HUES64 (cell line): ENCODE measurements around the gene LRRC8D. TPM values are rescaled to one million over a fixed set of nuclear protein-coding genes. Genes with fewer than 3 reads are reported as not detected.
A peak's percentile ranks its signal among the peaks of the same experiment; 100 is the strongest.
"Not testable (repeated sequence)": the region's sequence is repeated elsewhere in the genome, so short reads cannot be mapped to it uniquely, and the experiment has no call there.

Experiments
- H3K27ac ChIP-seq: 2 replicates; pipeline ENCODE4 v1.7.0; 2013; ENCODE audit warnings: low read depth, low read length, inconsistent platforms
- H3K27me3 ChIP-seq: 2 replicates; pipeline ENCODE4 v1.6.1; 2013; ENCODE audit warnings: mild to moderate bottlenecking, low read length; ENCODE audit not compliant: insufficient read depth
- H3K36me3 ChIP-seq: 2 replicates; pipeline ENCODE4 v1.6.1; 2013; ENCODE audit warnings: mild to moderate bottlenecking, low read length; ENCODE audit not compliant: insufficient read depth
- H3K4me1 ChIP-seq: 2 replicates; pipeline ENCODE4 v1.6.1; 2013; ENCODE audit warnings: mild to moderate bottlenecking, low read length, moderate library complexity; ENCODE audit not compliant: insufficient read depth
- H3K4me3 ChIP-seq: 2 replicates; pipeline ENCODE4 v1.5.1; 2013; ENCODE audit warnings: mild to moderate bottlenecking, low read length, moderate library complexity
- H3K9ac ChIP-seq: 2 replicates; pipeline ENCODE4 v1.6.1; 2013; ENCODE audit warnings: mild to moderate bottlenecking, low read depth, low read length
- H3K9me3 ChIP-seq: 2 replicates; pipeline ENCODE4 v1.6.1; 2013; ENCODE audit warnings: low read depth, low read length; ENCODE audit not compliant: insufficient read depth
- WGBS: fragments of 150-250, 120-280 bp; methylation state at CpG from one replicate; pipeline ENCODE4 v1.1.7; 2013; ENCODE audit warnings: missing lambda C conversion rate; 5-methylcytosine and 5-hydroxymethylcytosine counted together
- polyA plus RNA-seq, 2 experiments: library from polyadenylated mRNA; stranded (reverse); fragments of 50-300 nt; gene quantifications; one replicate each; pipeline ENCODE4 v1.2.3, GENCODE V29; 2013

Gene LRRC8D
- 34.0 TPM for polyA plus RNA-seq (2013, experiment 1 of 2)
- polyA plus RNA-seq (2013, experiment 2 of 2): 34.5 TPM

DNA sequence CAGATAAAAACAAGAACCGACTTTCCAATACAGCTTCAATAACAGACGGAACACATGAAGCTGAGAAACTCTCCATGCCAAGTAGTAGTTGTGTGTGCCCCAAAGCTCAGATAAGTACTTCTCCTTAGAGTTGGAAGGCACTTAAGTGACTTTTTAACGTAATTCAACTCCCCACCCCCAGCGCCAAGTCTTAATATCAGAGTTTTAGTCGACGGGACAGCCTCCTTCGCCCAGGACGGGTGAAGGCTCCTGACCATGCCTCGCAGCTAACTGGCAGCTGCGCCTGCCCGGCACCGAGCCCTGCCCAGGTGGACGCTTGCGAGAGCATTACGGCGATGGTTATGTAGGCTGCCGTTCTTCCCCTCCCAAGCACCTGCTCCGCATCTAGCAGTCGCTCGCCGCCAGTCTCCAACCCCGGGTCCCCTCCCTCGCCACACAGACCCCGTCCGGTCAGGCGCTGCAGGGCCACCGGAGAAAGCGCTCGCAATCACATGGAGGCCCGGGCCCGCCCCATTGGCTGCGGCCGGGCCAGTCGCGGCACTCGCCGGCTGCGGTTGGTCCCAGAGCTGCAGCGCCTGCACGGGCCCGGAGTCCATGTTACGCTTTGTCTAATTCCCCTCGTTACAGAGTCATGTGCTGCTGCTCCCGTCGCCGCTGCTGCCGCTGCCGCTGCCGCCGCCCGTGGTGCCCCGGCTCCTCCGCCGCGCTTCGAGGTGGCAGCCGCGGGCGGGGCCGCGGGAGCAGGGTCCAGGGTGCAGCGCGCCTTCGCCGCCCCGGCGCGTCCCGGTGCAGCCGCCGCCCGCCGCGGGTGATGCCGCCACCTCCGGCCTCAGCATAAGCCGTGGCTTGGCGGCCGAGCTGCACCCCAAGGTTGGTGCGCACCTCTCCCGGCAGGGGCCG lies at the start of gene LRRC8D:
TSS of gene LRRC8D (plus strand) at position 611 of the 900 bp plus-strand sequence. CDS start 112,037 bp downstream, outside the sequence.
- Histone ChIP-seq H3K4me3 (peak within 1 kb of the TSS; percentile 82), H3K27ac (peak within 1 kb of the TSS; percentile 80), H3K9ac (peak within 1 kb of the TSS; percentile 95), H3K36me3 (peaks cover 5% of the 10 kb centered on the region), H3K9me3 (no peaks in the 10 kb centered on the region), H3K4me1 (peaks cover 13% of the 10 kb centered on the region), H3K27me3 (peaks cover 11% of the 10 kb centered on the region)
- WGBS: 1% methylated on average over 82 of the region's 82 CpGs

DNA sequence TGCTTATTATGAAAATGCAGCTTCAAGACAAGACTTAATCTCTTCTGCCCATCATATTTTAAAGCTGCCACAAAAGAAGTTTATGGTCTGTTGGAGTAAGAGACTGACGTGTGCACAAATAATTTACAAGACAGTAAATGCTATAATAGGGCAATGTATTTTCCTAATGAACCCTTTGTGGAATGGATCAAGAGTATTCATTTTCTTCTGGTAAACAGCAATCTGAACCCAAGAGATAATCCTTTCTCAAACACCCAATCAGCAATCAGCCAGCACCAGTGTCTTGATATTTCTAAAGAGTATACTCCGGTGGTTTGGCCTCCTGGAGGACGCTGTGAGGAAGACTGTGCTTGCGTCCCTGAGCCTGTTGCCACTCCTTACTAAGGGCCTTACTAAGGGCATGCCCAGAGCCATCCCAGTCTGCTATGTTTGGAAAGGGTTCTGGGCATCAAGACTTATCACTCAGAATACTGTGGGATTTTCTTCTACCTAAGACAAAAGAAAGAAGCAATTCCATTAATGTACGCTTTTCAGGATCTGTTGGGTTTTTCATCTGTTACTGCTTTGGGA lies 48.8 kb upstream of the LRRC8D start:
- H3K4me1 ChIP-seq: no peaks in the 10 kb centered on the region
- no peaks in the 10 kb centered on the region for H3K27me3 ChIP-seq
- H3K4me3 ChIP-seq: no peak overlapping the region
- no peak overlapping the region for H3K27ac ChIP-seq
- no peak overlapping the region for H3K9ac ChIP-seq
- no peaks in the 10 kb centered on the region for H3K9me3 ChIP-seq
- WGBS: 91% methylated on average over 4 of the region's 5 CpGs
- no peaks in the 10 kb centered on the region for H3K36me3 ChIP-seq

DNA sequence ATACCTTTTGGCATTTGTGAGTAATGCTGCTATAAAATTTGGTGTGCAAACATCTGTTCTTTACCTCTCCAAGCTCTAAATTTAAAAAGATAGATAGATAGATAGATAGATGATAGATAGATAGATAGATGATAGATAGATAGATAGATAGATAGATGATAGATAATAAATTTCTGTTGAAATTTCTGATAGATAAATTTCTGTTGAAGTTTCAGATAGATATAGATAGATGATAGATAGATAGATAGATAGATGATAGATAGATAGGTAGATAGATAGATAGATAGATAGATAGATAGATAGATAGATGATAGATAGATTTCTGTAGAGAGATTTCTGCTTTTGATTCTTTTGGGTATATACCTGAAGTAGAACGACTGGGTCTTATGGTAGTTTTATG lies 44.7 kb upstream of the LRRC8D start:
- WGBS: 80% methylated on average over 1 of the region's 1 CpG
- not testable (repeated sequence) for H3K9ac ChIP-seq

DNA sequence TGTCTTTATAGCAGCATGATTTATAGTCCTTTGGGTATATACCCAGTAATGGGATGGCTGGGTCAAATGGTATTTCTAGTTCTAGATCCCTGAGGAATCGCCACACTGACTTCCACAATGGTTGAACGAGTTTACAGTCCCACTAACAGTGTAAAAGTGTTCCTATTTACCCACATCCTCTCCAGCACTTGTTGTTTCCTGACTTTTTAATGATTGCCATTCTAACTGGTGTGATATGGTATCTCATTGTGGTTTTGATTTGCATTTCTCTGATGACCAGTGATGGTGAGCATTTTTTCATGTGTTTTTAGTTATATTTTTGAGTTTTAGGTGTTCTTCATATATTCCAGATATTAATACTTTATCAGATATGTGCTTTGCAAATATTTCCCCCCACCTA lies 43.6 kb upstream of the LRRC8D start:
- not testable (repeated sequence) for H3K27ac ChIP-seq, H3K9ac ChIP-seq, H3K36me3 ChIP-seq, H3K4me1 ChIP-seq, H3K9me3 ChIP-seq, H3K4me3 ChIP-seq, H3K27me3 ChIP-seq
- 84% methylated on average over 2 of the region's 2 CpGs for WGBS

More for the DNA sequence above, 44.7 kb upstream of the LRRC8D start:
- not testable (repeated sequence) for H3K27ac ChIP-seq, H3K9me3 ChIP-seq, H3K4me1 ChIP-seq, H3K4me3 ChIP-seq, H3K27me3 ChIP-seq, H3K36me3 ChIP-seq

GRCh38 chr1:89779151-89779940 lies 41.5 kb upstream of the LRRC8D start:
- Histone ChIP-seq H3K27ac (no peak overlapping the region), H3K36me3 (no peaks in the 10 kb centered on the region), H3K9ac (no peak overlapping the region), H3K4me3 (no peak overlapping the region), H3K4me1 (no peaks in the 10 kb centered on the region), H3K9me3 (no peaks in the 10 kb centered on the region), H3K27me3 (no peaks in the 10 kb centered on the region)
- WGBS: 93% methylated on average over 4 of the region's 6 CpGs

DNA sequence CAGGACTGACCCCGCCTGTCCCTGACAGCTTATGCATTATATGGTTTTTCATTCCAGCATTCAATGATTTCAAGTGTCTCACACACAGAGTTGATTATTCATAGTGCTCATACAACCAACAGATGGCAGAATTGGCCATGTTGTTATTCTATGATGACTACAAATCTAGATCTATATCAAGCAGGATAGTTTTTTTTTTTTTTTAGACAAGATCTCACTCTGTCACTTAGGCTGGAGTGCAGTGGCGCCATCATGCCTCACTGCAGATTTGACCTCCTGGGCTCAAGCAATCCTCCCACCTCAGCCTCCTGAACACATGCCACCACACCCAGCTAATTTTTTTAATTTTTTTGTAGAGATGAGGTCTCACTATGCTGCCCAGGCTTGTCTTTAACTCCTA lies 40.1 kb upstream of the LRRC8D start:
- Histone ChIP-seq H3K4me1 (no peaks in the 10 kb centered on the region), H3K9ac (no peak overlapping the region), H3K27ac (no peak overlapping the region), H3K9me3 (no peaks in the 10 kb centered on the region), H3K4me3 (no peak overlapping the region), H3K27me3 (no peaks in the 10 kb centered on the region), H3K36me3 (no peaks in the 10 kb centered on the region)
- 94% methylated on average over 2 of the region's 2 CpGs for WGBS

DNA sequence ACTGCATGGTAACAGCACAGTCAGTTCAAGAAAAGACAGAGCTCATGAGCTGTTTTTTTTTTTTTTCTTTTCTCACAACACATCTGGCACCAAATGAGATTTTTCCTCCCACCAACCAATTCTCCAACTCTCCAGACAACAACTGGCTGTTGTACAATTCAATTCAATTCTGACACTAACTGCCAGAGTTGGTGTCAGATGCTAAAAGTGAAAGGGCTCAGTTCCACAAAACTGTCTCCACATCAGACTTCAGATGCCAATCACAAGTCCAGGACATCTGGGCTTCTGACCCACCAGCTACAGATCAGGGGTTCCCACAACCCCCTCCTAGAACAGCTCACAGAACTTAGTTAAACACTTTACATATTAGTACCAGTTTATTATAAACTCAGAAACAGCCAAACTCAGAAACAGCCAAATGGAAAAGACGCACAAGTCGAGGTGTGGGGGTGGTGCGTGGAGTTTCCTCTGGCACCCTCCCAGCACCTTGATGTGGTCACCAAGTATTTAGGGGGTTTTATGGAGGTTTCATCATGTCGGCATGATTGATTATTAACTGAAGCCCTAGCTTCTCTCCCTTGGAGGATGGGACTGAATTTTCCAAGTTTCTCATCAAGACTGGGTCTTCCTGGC lies 39.2 kb upstream of the LRRC8D start:
- Histone ChIP-seq H3K9ac (no peak overlapping the region), H3K36me3 (no peaks in the 10 kb centered on the region), H3K27ac (no peak overlapping the region), H3K9me3 (no peaks in the 10 kb centered on the region), H3K4me3 (no peak overlapping the region), H3K4me1 (no peaks in the 10 kb centered on the region), H3K27me3 (no peaks in the 10 kb centered on the region)
- WGBS: 97% methylated on average over 4 of the region's 4 CpGs

DNA sequence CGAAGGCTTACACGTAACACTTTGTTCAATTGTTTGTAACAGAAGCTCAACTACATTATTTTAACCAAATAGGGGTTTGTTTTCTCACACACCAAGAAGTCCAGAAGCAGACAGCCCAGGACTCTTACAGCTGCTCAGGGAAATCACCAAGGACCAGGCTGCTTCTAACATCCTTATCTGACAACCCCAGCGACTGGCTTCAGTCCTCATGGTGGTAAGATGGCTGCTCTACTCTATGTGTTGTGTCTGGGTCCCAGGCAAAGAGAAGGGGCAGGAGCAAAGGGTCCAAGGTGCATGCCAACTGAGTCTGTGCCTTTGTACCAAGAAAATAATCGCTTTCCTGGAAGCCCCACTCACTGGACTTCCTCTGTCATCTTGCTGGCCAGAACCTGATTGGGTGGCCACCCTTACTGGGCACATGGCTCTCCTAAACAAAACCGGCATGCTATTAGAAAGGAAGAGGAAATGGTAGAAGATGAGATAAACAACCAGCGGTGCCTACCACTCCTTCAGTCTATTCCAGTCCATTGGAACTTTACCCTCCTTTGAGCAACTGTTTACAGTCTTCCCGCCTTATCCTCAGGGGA lies 34.1 kb upstream of the LRRC8D start:
- WGBS: 76% methylated on average over 7 of the region's 7 CpGs
- Histone ChIP-seq H3K4me1 (no peaks in the 10 kb centered on the region), H3K36me3 (no peaks in the 10 kb centered on the region), H3K9me3 (no peaks in the 10 kb centered on the region), H3K9ac (no peak overlapping the region), H3K27ac (no peak overlapping the region), H3K27me3 (no peaks in the 10 kb centered on the region), H3K4me3 (no peak overlapping the region)

- no peaks in the 10 kb centered on the region for H3K4me1 ChIP-seq
- H3K36me3 ChIP-seq: no peaks in the 10 kb centered on the region
- WGBS: 88% methylated on average over 1 of the region's 2 CpGs
- no peak overlapping the region for H3K9ac ChIP-seq
- no peaks in the 10 kb centered on the region for H3K27me3 ChIP-seq
- no peaks in the 10 kb centered on the region for H3K9me3 ChIP-seq
- no peak overlapping the region for H3K27ac ChIP-seq
- H3K4me3 ChIP-seq: no peak overlapping the region
These were observed 30.2 kb upstream of the LRRC8D start for GRCh38 chr1:89790592-89790991.

- no peaks in the 10 kb centered on the region for H3K9me3 ChIP-seq
- 91% methylated on average over 2 of the region's 3 CpGs for WGBS
- no peaks in the 10 kb centered on the region for H3K36me3 ChIP-seq
- H3K9ac ChIP-seq: no peak overlapping the region
- H3K27ac ChIP-seq: no peak overlapping the region
- no peaks in the 10 kb centered on the region for H3K4me1 ChIP-seq
- no peaks in the 10 kb centered on the region for H3K27me3 ChIP-seq
- no peak overlapping the region for H3K4me3 ChIP-seq
These were observed 29.6 kb upstream of the LRRC8D start for GRCh38 chr1:89791064-89791726.
